ENCODE data around the gene PVALEF.

Gene PVALEF

DNA sequence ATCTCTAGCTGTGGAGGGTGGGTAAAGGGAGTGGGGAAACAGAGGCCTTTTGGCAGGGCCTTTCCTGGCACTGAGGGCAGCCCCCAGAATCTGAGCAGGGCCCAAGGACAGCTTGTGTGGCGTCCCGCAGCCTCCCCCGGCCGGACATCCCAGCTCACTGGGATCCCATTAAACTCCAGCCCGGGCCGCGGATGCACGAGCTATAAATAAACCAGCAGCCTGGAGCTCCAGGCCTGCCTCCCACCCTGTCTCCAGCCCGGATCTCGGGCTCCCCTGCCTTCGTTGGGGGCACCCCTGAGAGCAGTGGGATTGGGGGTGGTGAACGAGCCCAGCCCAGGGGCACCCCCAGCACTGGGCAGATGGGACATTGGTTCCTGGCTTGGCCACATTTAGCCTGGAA, 14.6 kb downstream of the PVALEF start:
- DNase-seq (ENCODE audit: low read depth) = no peak
- no peak overlapping the region for H3K4me3 ChIP-seq (ENCODE audit: low read length)
- TF ChIP-seq, protein P1, sequence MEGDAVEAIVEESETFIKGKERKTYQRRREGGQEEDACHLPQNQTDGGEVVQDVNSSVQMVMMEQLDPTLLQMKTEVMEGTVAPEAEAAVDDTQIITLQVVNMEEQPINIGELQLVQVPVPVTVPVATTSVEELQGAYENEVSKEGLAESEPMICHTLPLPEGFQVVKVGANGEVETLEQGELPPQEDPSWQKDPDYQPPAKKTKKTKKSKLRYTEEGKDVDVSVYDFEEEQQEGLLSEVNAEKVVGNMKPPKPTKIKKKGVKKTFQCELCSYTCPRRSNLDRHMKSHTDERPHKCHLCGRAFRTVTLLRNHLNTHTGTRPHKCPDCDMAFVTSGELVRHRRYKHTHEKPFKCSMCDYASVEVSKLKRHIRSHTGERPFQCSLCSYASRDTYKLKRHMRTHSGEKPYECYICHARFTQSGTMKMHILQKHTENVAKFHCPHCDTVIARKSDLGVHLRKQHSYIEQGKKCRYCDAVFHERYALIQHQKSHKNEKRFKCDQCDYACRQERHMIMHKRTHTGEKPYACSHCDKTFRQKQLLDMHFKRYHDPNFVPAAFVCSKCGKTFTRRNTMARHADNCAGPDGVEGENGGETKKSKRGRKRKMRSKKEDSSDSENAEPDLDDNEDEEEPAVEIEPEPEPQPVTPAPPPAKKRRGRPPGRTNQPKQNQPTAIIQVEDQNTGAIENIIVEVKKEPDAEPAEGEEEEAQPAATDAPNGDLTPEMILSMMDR (conservative IDR thresholded peaks at IDR 0.05; ENCODE audit: low read depth, low read length) = no peak

DNA sequence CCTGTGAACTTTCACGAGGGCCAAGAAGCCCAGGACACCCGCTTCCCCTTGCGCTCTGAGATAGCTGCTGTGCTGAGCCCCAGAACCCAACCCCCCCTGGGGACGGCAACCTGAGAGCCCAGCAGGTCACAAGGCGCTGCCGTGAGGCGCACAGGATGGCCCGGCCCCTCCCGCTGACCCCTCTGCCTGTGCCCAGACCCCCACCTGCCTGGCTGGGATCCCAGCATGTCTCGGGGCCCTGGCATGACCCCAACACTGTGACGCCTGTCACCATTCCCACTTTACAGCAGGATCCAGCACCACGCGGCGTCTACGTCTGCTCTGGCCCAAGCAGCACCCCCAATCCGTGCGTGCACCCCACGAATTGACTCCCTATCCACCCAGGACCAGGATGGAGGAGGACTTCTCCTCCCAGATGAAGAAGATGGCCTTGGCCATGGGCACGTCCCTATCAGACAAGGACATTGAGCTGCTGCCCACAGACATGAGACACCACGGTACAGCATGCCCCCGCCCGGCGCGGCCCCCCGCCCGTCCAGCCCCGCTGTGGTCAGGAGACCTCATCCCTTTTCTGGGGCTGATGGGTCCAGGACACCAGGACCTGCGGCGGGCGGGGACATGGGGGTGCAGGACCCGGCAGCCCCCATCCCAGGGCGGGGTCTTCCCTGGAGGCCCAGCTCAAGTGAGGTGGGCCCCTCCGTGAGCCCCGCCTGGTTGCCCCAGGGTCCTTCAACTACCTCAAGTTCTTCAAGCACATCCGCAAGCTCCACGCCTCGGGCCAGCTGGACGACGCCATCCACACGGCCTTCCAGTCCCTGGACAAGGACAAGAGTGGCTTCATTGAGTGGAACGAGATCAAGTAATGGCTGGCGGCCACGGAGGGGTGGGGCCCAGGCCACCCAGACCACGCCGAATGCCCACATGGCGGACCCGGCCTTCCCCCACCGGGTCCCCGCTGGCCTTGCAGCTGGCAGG, 15.8 kb downstream of the PVALEF start:
- TF ChIP-seq, protein P1 (conservative IDR thresholded peaks at IDR 0.05; ENCODE audit: low read depth, low read length) = no peak
- no peak overlapping the region for H3K4me3 ChIP-seq (ENCODE audit: low read length)
- no peak for DNase-seq (ENCODE audit: low read depth)

DNA sequence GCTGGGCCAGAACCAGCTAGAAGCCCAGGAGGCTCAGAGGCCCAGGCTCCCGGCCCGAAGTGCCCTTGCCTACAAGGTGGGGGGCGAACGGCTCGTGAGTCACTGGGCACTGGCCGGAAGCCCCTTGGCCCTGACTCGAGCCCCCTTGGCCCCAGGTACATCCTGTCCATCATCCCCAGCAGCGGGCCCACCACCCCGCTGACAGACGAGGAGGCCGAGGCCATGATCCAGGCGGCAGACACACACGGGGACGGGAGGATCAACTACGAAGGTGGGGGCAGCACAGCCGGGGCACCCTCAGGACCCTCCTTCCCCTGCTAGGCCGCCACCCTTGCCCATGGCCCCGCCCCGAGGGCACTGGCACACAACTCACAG, 16.5 kb downstream of the PVALEF start:
- DNase-seq (ENCODE audit: low read depth) = no peak
- TF ChIP-seq, protein P1 (conservative IDR thresholded peaks at IDR 0.05; ENCODE audit: low read depth, low read length) = no peak
- no peak overlapping the region for H3K4me3 ChIP-seq (ENCODE audit: low read length)

DNA sequence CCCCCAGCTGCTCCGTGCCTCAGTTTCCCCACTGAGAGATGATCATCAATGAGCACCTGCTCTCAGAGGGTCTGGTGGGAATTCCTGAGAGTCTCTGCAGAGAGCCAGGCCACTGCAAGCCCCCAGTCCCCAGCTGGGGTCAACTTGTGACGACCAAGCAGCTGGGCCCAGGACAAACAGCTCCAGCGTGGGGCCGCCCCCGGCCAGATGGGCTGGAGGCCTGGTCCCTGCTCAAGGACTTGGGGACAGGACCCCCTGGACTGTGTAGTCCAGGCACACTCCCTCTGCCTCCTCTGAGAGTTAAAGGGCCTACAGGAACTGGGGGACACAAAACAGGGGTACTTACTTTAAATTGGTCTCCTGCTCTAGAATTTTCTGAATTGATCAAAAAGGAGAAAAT, 17.3 kb downstream of the PVALEF start:
- H3K4me3 ChIP-seq (ENCODE audit: low read length) = no peak overlapping the region
- TF ChIP-seq, protein P1 (conservative IDR thresholded peaks at IDR 0.05; ENCODE audit: low read depth, low read length) = no peak
- no peak for DNase-seq (ENCODE audit: low read depth)

DNA sequence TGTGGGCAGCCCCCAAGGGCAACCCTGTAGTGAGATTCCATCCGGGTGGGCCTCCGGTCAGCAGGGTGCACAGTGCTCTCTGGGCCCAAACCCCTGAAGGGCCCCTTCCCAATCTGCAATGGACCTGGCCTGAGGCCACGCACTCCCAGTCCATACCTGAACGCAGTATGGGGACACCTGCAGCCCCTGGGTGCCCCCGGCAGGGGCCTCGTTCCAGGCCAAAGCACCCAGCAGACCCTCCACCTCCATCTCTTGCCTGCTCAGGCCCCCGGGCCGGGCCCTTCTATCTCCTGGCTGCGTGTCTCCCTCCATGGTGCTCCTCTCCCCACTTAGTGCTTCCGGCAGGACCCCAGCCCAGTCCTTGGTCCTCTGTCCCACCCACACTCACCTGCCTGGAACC, 18.0 kb downstream of the PVALEF start:
- TF ChIP-seq, protein P1 (conservative IDR thresholded peaks at IDR 0.05; ENCODE audit: low read depth, low read length) = no peak
- no peak for DNase-seq (ENCODE audit: low read depth)
- no peak overlapping the region for H3K4me3 ChIP-seq (ENCODE audit: low read length)

DNA sequence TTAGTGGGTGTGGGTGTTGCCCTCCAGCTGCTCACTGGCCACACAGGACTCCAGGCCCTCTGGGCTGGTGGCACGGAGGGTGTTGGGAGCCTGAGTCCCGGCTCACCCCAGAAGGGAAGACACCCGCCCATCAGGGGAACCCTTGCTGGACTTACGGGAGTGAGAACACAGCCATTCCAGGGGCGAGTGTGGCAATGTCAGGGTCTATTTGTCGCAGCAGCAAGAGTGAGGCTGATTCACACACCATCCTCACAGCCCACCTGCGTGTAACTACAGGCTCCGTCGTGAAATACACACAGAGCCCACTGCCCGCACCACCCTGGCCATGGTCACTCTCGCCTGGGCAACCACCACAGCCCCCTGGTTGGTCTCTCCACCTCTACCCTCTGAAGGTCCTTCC, 18.5 kb downstream of the PVALEF start:
- TF ChIP-seq, protein P1 (conservative IDR thresholded peaks at IDR 0.05; ENCODE audit: low read depth, low read length) = no peak

DNA sequence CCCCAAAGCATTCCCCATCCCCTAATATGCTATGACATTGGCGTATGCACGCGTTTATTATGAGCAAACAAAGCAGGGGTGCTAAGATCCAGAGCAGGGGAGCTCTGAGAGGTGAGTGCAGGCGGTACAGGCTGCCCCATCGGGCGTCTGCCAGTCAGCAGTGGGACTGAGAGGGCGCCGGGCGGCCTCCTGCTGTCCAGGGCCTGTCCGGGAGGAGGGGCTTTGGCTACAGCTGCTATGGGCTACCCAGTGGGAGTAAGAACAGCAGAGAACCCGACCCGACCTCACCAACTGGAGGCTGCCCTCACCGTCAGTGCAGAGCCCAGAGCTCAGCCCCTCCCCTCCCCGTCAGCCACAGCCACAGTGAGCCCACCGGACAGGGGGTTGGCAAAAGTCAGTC, 19.2 kb downstream of the PVALEF start:
- no peak overlapping the region for H3K4me3 ChIP-seq (ENCODE audit: low read length)
- DNase-seq (ENCODE audit: low read depth) = no peak
- TF ChIP-seq, protein P1 (conservative IDR thresholded peaks at IDR 0.05; ENCODE audit: low read depth, low read length) = no peak

More for the DNA sequence above, 18.5 kb downstream of the PVALEF start:
- no peak overlapping the region for H3K4me3 ChIP-seq (ENCODE audit: low read length)
- DNase-seq (ENCODE audit: low read depth) = no peak

Measured in retinal pigment epithelial cell (primary cell).